CD4-positive, alpha-beta T cell treated with Interleukin-6 for 4 hours (primary cell): ENCODE measurements around the gene ADAMTS8.

Experiments
- DNase-seq: peaks from one replicate; pipeline ENCODE4 v3.0.0-alpha.2; 2020; ENCODE audit warnings: mixed read lengths

ADAMTS8 gene

DNA sequence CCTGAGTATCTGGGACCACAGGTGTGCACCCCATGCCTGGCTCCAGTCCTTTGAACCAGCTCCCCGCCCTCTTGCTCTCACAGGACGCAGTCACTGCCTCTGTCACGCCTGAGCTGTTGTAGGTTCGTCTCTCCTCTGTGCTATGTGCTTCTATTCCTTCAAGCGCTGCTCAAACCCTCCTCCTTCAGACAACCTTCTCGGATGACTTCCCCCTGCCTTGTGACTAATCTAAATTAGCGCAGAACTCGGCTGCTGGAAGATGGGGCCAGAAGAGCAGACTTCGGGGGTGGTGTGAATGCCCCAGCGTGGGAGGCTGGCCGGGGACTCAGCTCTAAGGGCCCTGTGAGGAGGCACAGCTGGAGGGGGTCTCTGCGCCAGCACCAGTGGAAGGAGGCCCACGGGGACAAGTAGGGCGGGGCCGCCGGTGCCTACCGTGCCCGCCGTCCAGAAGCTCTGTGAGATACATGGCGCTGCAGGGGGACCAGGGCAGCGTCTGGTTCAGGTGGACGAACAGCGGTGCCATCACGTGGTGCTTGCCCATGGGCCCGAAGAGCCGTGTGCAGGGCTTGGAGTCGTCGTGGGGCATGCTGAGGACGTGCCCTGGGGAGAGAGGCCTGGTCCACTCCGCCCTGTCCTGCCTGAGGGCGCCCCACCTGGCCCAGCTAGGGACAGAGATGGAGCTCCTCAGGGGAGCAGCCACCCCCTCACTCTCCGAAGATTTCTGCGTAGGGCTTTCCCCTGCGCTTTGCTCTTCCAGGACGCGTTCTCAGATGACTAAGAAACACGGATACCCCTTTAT is 12.5 kb downstream of the ADAMTS8 start:
- no peak for DNase-seq

DNA sequence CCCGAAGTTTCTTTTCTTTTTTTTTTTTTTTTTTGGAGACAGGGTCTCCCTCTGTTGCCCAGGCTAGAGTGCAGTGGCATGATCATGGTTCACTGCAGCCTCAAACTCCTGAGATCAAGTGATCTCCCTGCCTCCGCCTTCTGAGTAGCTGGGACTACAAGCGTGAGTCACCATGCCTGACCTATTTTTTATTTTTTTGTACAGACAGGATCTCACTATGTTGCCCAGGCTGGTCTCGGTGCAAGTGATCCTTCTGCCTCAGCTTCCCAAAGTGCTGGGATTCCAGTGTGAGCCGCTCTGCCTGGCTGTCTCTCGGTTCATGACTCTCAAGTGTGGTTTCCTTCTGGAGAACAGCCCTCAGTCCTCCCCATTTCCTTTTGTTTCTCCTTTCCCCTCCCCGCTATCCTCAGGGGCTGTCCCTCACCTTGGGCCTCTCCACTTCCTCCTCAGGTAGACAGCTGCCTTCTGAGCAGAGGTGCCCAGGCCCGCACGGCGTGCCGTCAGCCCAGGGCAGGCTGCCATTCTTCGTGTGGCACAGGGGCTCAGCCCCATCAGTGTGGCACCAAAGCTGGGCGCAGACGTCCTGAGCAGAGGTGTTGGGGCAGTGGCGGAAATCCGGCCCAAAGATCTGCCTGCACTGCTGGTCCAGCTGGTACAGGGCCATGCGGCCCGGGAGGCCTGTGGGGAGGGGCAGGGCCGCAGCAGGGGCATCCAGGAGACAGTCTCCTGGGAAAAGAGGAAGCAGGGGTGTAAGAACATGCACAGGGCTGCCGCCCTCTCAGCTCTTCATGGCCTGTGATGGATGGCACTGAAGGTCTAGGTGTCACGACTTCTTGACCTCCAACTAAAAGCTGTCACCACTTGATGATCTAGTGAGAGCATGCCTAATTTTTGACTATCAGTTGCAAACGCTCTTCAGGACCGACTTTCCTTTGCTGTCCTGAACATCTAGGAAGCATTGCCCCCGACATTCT is 14.0 kb downstream of the ADAMTS8 start:
- DNase-seq = no peak

DNA sequence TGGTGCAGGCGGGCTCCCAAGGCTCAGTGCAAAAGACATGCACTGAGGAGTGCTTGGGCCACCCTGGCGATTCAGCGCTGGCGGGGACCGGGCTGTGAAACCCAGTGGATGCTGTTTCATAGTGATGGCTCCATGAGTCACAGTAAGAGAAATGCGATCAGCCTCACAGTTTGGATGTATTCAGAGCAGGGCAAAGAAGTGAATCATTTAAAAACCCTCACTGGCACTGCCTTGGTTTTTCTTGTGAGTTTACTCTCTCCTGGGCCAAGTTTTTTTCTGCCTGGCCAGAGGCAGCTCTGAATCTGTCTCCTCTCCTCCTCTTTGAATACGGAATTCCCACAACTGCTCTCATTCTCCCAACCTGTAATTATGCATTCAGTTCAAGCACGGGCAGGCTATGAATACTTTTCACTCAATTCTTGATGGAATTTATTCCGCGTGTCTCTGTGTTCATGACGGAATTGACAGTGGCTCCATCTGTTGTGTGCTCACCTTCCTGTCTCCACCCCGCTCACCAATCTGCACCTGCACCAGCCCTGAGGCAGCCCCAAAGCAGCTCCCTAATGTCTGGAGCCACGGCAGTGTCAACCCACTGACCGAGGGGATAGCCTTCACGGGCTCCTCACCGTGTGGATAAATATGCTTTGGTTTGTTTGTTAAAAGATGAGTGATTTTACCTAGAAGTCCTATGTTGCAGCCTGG is 14.9 kb downstream of the ADAMTS8 start:
- no peak for DNase-seq

DNA sequence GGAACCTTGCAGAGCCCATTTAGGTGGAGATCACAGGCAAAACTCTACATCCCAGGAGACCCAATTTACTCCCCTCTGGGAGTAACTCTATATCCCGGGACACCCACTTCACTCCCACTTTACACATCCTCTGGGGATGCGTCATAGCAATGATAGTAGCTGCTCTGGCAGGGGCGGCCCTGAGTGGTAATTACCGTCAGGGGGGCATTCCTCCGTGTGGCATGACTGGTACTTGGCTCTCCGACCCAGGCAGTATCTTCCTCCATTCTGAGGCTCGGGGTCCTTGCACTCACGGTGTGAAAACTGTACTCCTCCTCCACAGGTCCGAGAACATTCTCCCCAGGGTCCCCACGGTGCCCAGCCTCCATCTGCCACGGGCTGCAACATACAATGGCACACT is 17.2 kb downstream of the ADAMTS8 start:
- DNase-seq = no peak

DNA sequence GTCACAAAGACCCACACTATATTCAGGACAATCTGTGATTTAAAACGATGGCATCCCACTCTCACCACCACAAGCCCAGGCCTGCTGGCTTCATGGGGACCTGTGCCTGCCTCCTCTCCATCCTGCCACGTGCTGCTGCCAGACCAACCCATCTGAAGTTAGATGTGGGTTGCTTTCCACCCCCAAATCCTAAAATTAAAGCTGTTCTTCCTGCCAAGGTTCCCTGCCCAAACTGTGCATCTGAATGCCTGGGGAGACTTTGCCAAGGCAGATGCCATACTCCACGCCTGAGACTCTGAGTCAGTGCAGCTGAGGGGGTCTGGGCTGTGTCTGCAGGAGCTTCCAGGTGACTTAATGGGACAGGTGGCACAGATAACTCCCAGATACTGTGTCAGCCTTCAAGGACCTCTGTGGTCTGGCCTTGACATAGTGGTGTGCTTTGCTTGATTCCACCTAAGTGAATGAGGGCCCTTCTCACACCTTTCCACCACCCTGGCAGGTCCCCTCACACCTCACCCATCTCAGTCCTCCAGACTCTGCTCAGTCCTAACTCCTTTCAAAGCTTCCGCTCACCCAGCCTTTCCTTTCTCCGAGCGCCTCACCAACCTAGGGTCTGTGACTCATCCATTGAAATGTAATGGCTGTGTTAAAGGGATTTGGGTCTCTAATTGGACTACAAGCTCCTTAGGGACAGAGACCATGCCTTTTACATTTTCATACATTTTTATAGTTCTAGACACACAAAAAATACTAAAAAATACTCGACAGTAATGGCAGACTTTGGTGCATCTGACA is 18.6 kb downstream of the ADAMTS8 start:
- no peak for DNase-seq

DNA sequence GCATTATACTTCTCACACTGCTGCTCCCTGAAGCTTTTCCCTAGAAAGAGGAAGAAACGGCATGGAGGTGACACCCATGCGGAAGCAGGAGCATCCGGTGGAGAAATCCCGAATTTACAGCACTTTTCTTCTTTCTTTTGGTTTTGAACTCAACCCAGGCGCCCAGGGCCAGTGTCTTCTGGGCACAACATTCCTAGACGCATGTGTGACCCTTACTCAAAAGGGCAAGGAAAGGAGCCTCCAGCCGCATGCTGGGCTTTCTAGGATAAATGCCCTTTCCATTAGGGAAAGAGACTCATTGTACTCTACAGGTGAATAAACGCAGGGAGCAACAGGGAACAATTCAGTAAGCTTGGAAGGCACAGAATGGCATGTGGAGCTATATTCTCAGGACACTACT is 19.5 kb downstream of the ADAMTS8 start:
- DNase-seq = no peak

DNA sequence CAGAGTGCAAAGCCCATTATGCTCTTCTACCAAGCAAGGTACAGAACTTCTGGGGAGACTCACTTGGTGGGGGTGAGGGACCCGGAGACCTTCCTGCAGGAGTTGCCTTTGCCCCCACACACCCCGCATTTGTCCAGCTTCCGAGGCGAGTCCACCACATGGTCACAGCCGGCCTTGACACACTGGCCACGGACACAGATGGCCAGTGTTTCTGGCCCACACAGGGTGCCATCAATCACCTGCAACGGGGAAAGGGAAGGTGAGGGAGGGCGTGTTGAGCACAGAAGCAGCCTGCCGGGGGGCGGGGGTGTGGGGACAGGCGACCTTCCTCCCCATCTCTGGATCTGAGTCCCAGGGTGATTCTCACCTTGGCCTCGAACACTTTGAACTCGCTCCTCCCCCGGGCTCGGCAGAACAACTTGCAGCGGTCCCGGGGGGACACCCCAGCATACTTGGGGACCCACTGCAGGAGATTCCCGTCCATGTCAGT is 20.0 kb downstream of the ADAMTS8 start:
- DNase-seq = no peak

DNA sequence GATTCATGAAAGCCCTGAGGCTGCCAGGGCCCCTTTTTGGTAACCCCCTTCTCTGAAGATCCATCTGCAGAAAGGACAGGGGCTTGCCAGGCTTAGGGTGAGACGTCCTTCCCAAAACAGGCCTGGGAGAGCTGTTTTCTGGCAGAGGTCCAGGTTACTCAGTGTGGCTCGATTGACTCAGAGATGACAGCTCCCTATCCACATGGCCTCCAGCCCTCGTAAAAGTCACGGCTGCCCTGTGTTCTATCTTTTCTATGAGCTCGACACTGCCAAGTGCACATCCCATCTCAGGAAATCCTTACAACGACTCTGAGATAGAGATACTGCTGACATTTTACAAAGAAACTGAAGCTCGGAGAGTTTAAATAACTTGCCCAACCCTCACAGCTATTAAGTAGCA is 20.4 kb downstream of the ADAMTS8 start:
- no peak for DNase-seq

DNA sequence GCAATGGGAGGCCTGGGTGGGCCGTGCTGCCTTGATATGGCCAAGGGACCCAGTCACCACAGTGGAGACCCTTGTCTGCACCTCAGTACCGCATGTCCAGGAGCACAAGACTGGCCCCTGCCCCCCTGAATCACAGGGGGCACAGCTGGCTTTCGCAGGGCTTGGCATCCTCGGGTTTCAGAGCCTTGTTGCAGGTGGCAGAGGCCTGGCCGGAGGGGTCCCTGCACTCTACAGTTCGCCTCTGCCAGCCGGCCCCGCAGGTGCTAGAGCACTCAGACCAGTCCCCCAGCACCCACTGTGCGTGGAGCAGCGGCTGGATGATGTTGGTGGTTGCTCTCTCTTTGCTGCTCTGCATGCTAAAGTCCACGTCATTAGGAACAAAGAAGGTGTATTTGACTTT is 23.0 kb downstream of the ADAMTS8 start:
- no peak for DNase-seq

DNA sequence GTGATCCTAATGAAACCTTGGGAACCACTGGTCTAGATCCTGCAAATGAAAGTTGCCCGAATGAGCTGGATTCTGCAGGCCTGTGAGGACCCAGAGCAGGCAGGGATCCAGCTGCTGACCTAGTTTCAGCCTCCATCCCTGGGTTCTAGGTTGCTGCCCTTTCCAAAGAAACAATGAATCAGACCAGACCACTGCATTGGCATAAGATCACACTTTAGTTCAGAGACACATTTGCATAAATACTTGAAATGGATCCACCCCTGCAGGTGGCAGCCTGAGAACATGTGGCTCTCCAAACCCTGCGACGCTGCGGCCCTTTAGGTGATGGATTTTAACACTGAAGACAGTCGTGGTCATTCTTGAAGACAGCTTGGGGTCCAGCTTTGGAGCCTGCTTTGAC is 23.7 kb downstream of the ADAMTS8 start:
- no peak for DNase-seq

DNA sequence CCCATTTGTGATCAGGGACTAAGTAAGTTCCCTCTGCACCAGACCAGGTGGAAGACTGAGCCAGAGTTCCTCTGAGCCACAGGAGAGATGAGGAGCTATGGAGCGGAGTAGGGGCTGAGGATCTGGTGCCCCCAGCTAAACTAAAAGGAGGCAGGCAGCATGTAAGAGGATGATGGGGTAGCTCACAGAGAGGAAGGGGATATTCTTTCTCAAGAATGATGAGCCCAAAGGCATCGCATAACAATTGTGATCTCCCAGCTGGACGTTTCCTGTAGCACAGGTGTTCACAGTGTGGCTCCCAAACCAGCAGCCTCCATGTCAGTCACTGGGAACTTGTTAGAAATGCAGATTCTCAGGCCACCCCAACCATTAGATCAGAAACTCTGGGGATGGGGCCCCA is 24.4 kb downstream of the ADAMTS8 start:
- DNase-seq = no peak

DNA sequence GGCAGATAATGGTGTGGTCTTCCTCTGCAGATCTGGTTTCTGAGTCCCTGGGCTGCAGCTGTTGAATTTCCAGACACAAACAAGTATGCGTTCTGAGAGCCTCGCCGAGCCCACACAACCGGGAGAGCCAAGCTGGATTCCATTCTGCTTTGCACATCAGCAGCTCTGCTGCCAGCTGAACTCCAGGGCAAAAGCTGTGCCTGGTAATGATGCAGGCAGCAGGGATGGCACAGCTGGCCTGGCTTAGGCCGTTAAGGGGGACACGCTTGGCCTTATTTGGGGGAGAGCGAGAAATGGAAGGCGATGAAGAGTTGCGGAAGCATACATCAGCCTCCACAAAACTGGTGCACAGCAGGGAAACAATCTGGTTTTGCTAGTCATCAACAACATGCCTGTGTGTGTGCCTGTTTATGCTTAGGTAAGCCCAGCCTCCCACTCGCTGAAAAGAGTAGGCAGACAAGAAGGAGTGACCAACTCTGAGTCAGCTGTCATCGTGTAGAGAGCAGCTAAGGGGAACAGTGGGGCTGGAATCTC is 25.1 kb downstream of the ADAMTS8 start:
- DNase-seq = no peak

DNA sequence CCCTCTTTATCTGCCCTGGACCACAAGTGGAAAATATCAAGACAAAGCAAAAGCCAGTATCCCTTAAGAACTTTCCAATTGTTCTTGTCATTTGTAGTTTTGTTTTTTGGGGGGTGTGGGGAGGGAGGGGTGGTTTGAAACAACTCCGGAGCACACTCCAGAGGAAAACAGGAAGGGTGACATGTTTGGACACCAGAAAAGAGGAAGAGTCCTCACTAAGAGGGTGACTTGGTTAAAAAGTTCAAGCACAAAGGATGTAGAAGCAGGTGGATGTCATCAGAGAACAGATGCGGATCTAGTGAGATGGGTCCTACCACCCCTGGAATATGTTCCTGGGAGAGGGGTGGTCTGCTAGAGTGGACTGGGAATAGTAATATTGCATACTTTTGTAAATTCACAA is 25.8 kb downstream of the ADAMTS8 start:
- no peak for DNase-seq

DNA sequence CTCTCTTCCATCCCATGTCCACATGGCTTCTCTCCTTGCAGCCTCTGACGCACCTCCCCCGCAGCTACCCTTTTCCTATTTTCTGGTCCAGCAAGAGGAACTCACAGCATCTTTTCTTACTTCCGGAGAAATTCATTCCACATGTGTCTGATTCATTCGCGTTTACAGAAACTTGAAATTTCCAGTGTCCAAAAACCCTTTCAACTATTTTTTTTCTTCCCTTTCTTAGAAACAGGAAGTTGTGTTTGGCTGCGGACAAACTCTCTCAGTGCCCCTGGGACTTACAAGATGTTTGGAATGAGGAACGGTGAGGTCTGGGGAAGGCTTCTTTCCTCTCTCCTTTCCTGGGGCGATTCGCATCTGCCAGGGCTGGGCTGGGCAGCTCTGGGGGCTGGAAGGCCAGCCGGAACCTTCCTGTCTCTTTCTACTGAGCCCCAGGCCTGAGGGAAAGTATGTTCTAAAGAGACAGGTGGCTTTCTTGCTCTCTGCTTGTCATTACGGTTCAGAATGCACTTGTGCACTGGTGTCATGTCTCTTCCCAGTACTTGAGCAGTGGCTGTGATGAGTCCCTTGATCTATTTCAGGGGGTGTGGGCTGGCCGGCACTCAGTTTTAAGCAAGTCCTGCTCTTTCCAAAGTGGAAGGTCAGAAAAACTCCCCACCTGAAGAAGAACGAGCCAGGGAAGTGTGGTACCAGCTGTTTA is 27.5 kb downstream of the ADAMTS8 start:
- no peak for DNase-seq

DNA sequence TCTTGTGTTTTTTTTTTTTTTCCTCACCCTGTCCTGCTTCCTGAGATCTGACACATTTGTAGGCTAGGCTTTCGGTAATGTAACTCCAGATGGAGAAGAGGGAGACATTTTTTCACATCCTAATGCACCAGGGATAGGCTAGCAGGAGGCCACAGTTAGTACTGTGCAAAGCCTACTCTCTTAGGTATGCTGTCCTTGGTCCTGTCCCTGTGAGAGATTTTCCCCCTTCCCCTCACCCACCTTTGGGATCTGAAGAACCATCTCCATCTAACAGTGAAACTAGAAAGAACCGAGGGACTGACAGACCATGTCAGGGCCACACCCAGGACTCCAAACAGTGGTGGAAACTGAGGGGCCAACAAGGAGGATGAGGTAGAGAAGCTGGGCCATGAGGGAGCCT is 29.2 kb downstream of the ADAMTS8 start:
- DNase-seq = no peak

DNA sequence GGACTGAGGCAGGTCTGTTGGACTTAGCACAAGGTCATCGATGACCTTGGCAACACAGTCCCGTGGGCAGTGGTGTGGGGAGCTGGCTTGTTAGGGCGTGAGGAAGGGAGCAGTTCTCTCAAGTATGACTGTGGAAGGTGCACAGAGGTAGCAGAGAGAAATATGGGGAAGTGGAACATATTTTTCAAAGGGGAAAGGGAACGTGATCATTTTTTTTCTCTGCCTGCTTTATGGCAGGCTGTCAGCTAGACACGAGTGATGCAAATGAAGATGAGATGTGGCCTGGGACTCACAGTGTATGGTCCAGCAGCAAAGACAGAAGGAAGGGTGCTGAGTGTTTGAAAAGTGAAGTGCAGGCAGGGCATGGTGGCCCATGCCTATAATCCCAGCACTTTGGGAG is 30.6 kb downstream of the ADAMTS8 start:
- DNase-seq = no peak

DNA sequence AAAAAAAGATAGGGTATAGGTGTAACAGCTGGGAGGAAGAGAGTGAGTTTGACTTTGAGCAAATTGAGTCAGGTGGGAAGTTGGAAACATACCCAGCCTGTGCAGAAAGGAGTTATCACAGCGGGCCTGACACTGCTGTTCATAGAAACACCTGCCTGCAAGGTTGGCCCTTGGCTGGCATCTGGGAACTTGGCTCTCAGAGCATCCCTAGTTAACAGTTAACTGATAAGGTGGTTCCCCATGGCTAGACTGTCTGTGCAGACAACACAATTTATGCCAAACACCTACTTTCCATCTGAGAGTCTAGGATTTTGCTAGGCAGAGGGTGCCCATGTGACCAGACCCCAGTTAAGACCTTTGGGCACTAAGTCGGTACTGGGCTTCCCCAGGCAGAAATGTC is 31.4 kb downstream of the ADAMTS8 start:
- DNase-seq = no peak

DNA sequence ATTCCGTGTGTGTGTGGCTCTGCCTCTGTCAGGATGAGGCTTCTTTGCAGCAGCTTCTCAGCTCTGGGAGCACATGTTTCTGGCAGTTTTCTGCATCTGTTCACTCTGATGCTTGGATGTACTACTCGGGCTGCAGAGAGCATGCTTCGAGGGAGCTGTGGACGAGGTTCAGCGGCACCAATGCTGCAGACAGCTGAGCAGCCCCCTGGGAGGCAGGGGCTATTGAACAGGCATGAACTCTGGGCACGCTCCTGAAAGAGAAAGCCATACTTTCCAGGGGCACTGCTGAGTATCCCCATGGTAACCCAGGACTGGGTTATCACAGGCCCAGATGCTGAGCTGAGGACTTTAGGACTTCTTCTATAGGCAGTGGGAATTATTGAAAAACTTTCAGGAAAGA is 33.8 kb downstream of the ADAMTS8 start:
- DNase-seq = no peak

DNA sequence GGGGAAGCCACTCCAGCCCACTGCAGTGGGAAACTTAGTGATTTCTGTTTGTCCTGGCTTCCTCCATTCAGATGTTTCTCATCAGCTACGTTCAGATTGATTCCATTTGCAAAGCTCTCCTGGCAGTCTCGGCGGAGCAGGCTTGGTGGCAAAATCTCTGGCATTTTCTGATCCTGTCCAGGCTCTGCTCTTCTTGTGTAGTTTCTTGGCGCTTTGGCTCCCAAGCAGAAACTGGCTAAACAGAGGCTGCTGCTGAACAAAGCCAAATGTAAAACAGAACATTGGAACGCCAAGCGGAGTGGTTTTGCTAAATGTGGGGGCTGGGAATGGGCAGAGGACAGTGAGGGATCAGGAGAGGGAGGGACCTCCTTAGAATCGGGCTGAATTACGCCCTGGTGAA is 36.7 kb downstream of the ADAMTS8 start:
- DNase-seq = no peak

DNA sequence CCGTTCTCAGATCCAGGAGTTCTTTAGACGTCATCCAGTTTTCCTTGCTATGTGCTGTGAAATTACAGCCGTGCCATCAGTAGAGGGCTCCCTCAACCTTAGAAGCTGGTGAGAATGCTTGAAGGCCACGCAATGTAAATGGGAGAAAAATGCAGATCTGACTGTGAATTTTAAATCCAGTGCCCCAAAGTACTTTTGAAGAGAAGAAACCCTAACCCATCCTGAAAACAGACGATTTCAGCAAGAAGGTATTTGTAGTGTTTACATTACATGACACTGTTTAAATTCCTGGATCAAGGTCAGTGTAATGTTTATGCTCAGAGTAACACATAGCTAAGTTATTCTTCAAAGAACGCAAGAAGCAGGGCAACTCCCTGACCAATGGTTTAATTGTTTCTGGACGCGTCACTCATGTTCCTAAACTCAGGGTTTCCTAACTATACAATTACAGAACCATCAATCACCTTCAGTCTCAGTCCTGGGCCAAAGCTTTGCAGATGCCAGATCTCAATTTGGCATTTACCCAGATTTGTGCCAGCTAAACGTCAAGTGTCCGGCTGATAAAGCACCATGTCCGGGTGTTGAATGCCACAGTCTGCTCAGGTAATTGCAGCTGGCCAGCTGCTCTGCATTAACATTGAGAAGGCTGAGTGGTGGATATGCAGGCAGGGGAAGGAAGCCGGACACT is 38.2 kb downstream of the ADAMTS8 start:
- DNase-seq = no peak
